ENCODE measurements around the gene TXLNG.

The TXLNG gene

GRCh38 chrX:16785247-16786138 is 773 bp upstream of the TXLNG start:
- peak; percentile 62 for DNase-seq

GRCh38 chrX:16786791-16787735 is 797 bp downstream of the TXLNG start:
- peak; percentile 79 for DNase-seq

- DNase-seq, result no peak
Observed at GRCh38 chrX:16788477-16788876, 2.2 kb downstream of the TXLNG start.

GRCh38 chrX:16796298-16796697 is 10.0 kb downstream of the TXLNG start:
- no peak for DNase-seq

- DNase-seq, result no peak
Observed at GRCh38 chrX:16797358-16797757, 11.1 kb downstream of the TXLNG start.

GRCh38 chrX:16797841-16798240 is 11.6 kb downstream of the TXLNG start:
- DNase-seq, result no peak

GRCh38 chrX:16804923-16805464 is 18.7 kb downstream of the TXLNG start:
- no peak for DNase-seq

- DNase-seq, result no peak
Observed at GRCh38 chrX:16807548-16807947, 21.3 kb downstream of the TXLNG start.

- no peak for DNase-seq
Observed at GRCh38 chrX:16807976-16808542, 21.8 kb downstream of the TXLNG start.

GRCh38 chrX:16814597-16814996 is 28.3 kb downstream of the TXLNG start:
- DNase-seq, result no peak

- no peak for DNase-seq
Observed at GRCh38 chrX:16819634-16820033, 33.4 kb downstream of the TXLNG start.

GRCh38 chrX:16822723-16823122 is 36.5 kb downstream of the TXLNG start:
- DNase-seq, result no peak

GRCh38 chrX:16825264-16826035 is 39.2 kb downstream of the TXLNG start:
- DNase-seq, result no peak

GRCh38 chrX:16826207-16826606 is 39.9 kb downstream of the TXLNG start:
- no peak for DNase-seq

- DNase-seq, result no peak
Observed at GRCh38 chrX:16827225-16827624, 41.0 kb downstream of the TXLNG start.

GRCh38 chrX:16828124-16828908 is 42.0 kb downstream of the TXLNG start:
- DNase-seq, result no peak

- no peak for DNase-seq
Observed at GRCh38 chrX:16832301-16832700, 46.0 kb downstream of the TXLNG start.

- DNase-seq, result no peak
Observed at GRCh38 chrX:16834806-16835205, 48.5 kb downstream of the TXLNG start.

GRCh38 chrX:16836371-16836770 is 50.1 kb downstream of the TXLNG start:
- DNase-seq, result no peak

GRCh38 chrX:16838202-16839066 is 52.2 kb downstream of the TXLNG start:
- DNase-seq, result no peak

Data from activated effector memory CD4-positive, alpha-beta T cell treated with anti-CD3 and anti-CD28 coated beads, Interleukin-2, amount 50 U/mL, for 16 hours (primary cell).